B cell (primary cell): ENCODE data around the gene ZNF662. TPM values are rescaled to one million over a fixed set of nuclear protein-coding genes. Genes with fewer than 3 reads are reported as not detected.

Experiments
- ATAC-seq: fragments of 200-7000 bp; cut with Tn5 transposase; one replicate; pipeline ENCODE4 v1.10.0; 2021; ENCODE audit warnings: low read depth, mild to moderate bottlenecking, moderate number of reproducible peaks, moderate library complexity
- CTCF ChIA-PET: fragments of 350-600 bp; sonication (Branson Sonifier 250); formaldehyde crosslinking; loops from one replicate; lab custom pipeline; 2021; ENCODE audit warnings: antibody characterized with exemption, inconsistent platforms; lab: Charles Lee
- POLR2A ChIA-PET: fragments of 350-600 bp; sonication (Branson Sonifier 250); formaldehyde crosslinking; loops from one replicate; lab custom pipeline; 2021; ENCODE audit warnings: antibody characterized with exemption; lab: Charles Lee
- DNase-seq: peaks from one replicate; pipeline ENCODE4 v3.0.0; 2013
- H2AFZ ChIP-seq: 2 replicates; pipeline ENCODE4 v1.6.1; 2012; ENCODE audit warnings: mild to moderate bottlenecking, low read depth, low read length; ENCODE audit not compliant: insufficient read depth, poor library complexity, severe bottlenecking
- H3K27ac ChIP-seq, 2 donors: 1 replicate in 1 of 2; 2 replicates in 1 of 2; pipeline ENCODE4 v1.5.1; 2012 to 2013; ENCODE audit warnings: low read length in 2 of 2, mild to moderate bottlenecking in 2 of 2, moderate library complexity in 1 of 2
- H3K27me3 ChIP-seq, 4 experiments: fragments of 200-600 bp in 1 of 4; sonication (generic) in 1 of 4; replicated peaks in 1 of 4; 1 replicate in 2 of 4; 2 replicates in 2 of 4; pipeline versions ENCODE4 v1.6.1 to v1.7.0; 2013 to 2016; ENCODE audit warnings: low read length in 3 of 4, mild to moderate bottlenecking in 2 of 4, mixed read lengths in 1 of 4, moderate library complexity in 1 of 4; ENCODE audit not compliant: insufficient read depth in 4 of 4, control insufficient read depth in 3 of 4; ENCODE audit errors: control extremely low read depth in 1 of 4
- H3K36me3 ChIP-seq, 2 experiments: replicated peaks in 1 of 2; 1 replicate in 1 of 2; 2 replicates in 1 of 2; pipeline versions ENCODE4 v1.6.1 to v1.7.1; 2013; ENCODE audit warnings: low read length in 1 of 2; ENCODE audit not compliant: insufficient read depth in 2 of 2, control insufficient read depth in 1 of 2; ENCODE audit errors: control extremely low read depth in 1 of 2, extremely low read depth in 1 of 2
- H3K4me1 ChIP-seq, 2 donors: fragments of 200-600 bp in 1 of 2; sonication (generic) in 1 of 2; 1 replicate in 1 of 2; 2 replicates in 1 of 2; pipeline versions ENCODE4 v1.5.1 to v1.6.1; 2013 to 2017; ENCODE audit warnings: low read length in 2 of 2; ENCODE audit not compliant: control insufficient read depth in 2 of 2, insufficient read depth in 2 of 2
- H3K4me2 ChIP-seq: replicated peaks from 2 replicates; pipeline ENCODE3; 2012; ENCODE audit warnings: mild to moderate bottlenecking, low read depth, low read length; ENCODE audit not compliant: poor library complexity, severe bottlenecking
- H3K4me3 ChIP-seq, 5 experiments: fragments of 200-600 bp in 1 of 5; sonication (generic) in 1 of 5; 1 replicate in 3 of 5; 2 replicates in 2 of 5; pipeline versions ENCODE4 v1.5.1 to v1.7.0; 2011 to 2016; ENCODE audit warnings: low read length in 4 of 5, mild to moderate bottlenecking in 4 of 5, low read depth in 2 of 5, control low read depth in 1 of 5, moderate library complexity in 1 of 5; ENCODE audit not compliant: insufficient read depth in 1 of 5; ENCODE audit errors: control extremely low read depth in 1 of 5, extremely low read depth in 1 of 5
- H3K79me2 ChIP-seq: fragments of 200-600 bp; sonication (generic); one replicate; pipeline ENCODE4 v1.6.0; 2016; ENCODE audit warnings: low read length; ENCODE audit not compliant: control insufficient read depth, insufficient read depth
- H3K9ac ChIP-seq: fragments of 200-600 bp; sonication (generic); 2 replicates; pipeline ENCODE4 v1.6.1; 2017; ENCODE audit warnings: mild to moderate bottlenecking, low read length, moderate library complexity
- H3K9me3 ChIP-seq, 3 donors: one replicate each; pipeline versions ENCODE4 v1.6.1 to v1.7.1; 2013; ENCODE audit warnings: low read length in 2 of 3; ENCODE audit not compliant: control insufficient read depth in 2 of 3, insufficient read depth in 1 of 3; ENCODE audit errors: control extremely low read depth in 1 of 3
- H4K20me1 ChIP-seq: 2 replicates; pipeline ENCODE4 v1.6.0; 2012; ENCODE audit warnings: mild to moderate bottlenecking, low read length; ENCODE audit not compliant: insufficient read depth, control insufficient read depth, poor library complexity, severe bottlenecking
- H3K27ac Mint-ChIP-seq: one replicate; pipeline ENCODE4 v1.8.0; 2021; ENCODE audit warnings: mixed read lengths
- H3K27me3 Mint-ChIP-seq: one replicate; pipeline ENCODE4 v1.8.0; 2021; ENCODE audit warnings: mixed read lengths
- H3K4me1 Mint-ChIP-seq: one replicate; pipeline ENCODE4 v1.8.0; 2021; ENCODE audit warnings: mixed read lengths
- H3K4me3 Mint-ChIP-seq: one replicate; pipeline ENCODE4 v1.8.0; 2021; ENCODE audit warnings: mixed read lengths
- H3K9me3 Mint-ChIP-seq: one replicate; pipeline ENCODE4 v1.8.0; 2022; ENCODE audit warnings: mixed read lengths; ENCODE audit not compliant: insufficient read depth
- CTCF ChIP-seq: fragments of 200-600 bp; IDR thresholded peaks from one replicate; pipeline ENCODE4 v1.8.0; 2022; ENCODE audit warnings: antibody characterized with exemption, mild to moderate bottlenecking
- EZH2 ChIP-seq: IDR thresholded peaks from 2 replicates; pipeline ENCODE4 v1.6.1; 2012; ENCODE audit warnings: borderline replicate concordance, low read depth, mild to moderate bottlenecking, moderate library complexity, low read length; ENCODE audit not compliant: insufficient read depth, poor library complexity, severe bottlenecking
- WGBS: methylation state at CpG from one replicate; pipeline ENCODE4 v1.1.5; 2013; ENCODE audit warnings: missing lambda C conversion rate; ENCODE audit not compliant: insufficient coverage; 5-methylcytosine and 5-hydroxymethylcytosine counted together
- intact Hi-C: fragments of 100-400 bp; cut with micrococcal nuclease; formaldehyde crosslinking; loops from one replicate; pipeline ENCODE4 v1.10.0; 2022
- polyA plus RNA-seq: library from polyadenylated mRNA; depleted of rRNA; stranded (reverse); fragments of >200 nt; gene quantifications from 2 replicates; pipeline ENCODE4 v1.2.3, GENCODE V29; 2012
- total RNA-seq, 2 donors: library from RNA; stranded (reverse); fragments of 120-200 nt in 1 of 2; gene quantifications; 1 replicate in 1 of 2; 2 replicates in 1 of 2; pipeline versions ENCODE4 v1.2.3 to v1.2.4, GENCODE V29; 2013 to 2022

ZNF662 gene
- total and polyA plus RNA-seq, 2 donors (not counting 1 experiment from before 2014, with no cell fraction given) = 0.12 to 0.42 TPM

GRCh38 chr3:42911551-42911950 lies 5.6 kb downstream of the ZNF662 start:
- Mint-ChIP-seq H3K4me1 (peaks cover 3% of the 10 kb centered on the region), H3K27ac (no peak overlapping the region), H3K27me3 (peaks cover 24% of the 10 kb centered on the region), H3K4me3 (no peak overlapping the region), H3K9me3 (peaks cover 24% of the 10 kb centered on the region)
- Histone ChIP-seq H2AFZ (no peak overlapping the region), H3K9me3 (peaks cover 2 to 27% (median 21%) of the 10 kb centered on the region in 3 donors), H3K36me3 (no peaks in the 10 kb centered on the region), H4K20me1 (no peaks in the 10 kb centered on the region), H3K27ac (no peak overlapping the region), H3K27me3 (peaks cover 0 to 13% (median 6%) of the 10 kb centered on the region in 4 experiments), H3K4me3 (no peak overlapping the region), H3K9ac (no peak overlapping the region), H3K4me1 (peaks cover 0 to 4% of the 10 kb centered on the region in 2 donors), H3K4me2 (no peak overlapping the region), H3K79me2 (no peaks in the 10 kb centered on the region)
- ChIA-PET POLR2A (no interaction called here), CTCF (no interaction called here)
- DNase-seq (no peak), ATAC-seq (no peak)
- intact Hi-C loops = no loop called here
- TF ChIP-seq EZH2 (no peak), CTCF (no peak)
- 100% methylated on average over 1 of the region's 2 CpGs for whole genome bisulfite sequencing

- Mint-ChIP-seq H3K4me1 (no peaks in the 10 kb centered on the region), H3K4me3 (no peak overlapping the region), H3K27ac (no peak overlapping the region), H3K9me3 (peaks cover 30% of the 10 kb centered on the region), H3K27me3 (peaks cover 9% of the 10 kb centered on the region)
- no peak overlapping the region for H2AFZ ChIP-seq
- peaks cover 0 to 2% (median 0%) of the 10 kb centered on the region in 4 experiments for H3K27me3 ChIP-seq
- H3K4me1 ChIP-seq = no peaks in the 10 kb centered on the region
- no peak overlapping the region for H3K4me2 ChIP-seq
- H3K4me3 ChIP-seq = no peak overlapping the region
- no peaks in the 10 kb centered on the region for H3K79me2 ChIP-seq
- TF ChIP-seq EZH2 = no peak
- no peak for TF ChIP-seq CTCF
- peaks cover 6 to 34% (median 21%) of the 10 kb centered on the region in 3 donors for H3K9me3 ChIP-seq
- H3K27ac ChIP-seq = no peak overlapping the region
- intact Hi-C loops = no loop called here
- no peak overlapping the region for H3K9ac ChIP-seq
- CTCF ChIA-PET = no interaction called here
- no peaks in the 10 kb centered on the region for H3K36me3 ChIP-seq
- no peak for ATAC-seq
- no peak for DNase-seq
- POLR2A ChIA-PET = no interaction called here
- 99% methylated on average over 6 of the region's 8 CpGs for WGBS
- no peaks in the 10 kb centered on the region for H4K20me1 ChIP-seq
Observed at GRCh38 chr3:42914771-42915515, 9.0 kb downstream of the ZNF662 start.
